IMR-90 (cell line): ENCODE results near the gene KNCN. TPM values are rescaled to one million over a fixed set of nuclear protein-coding genes. Genes with fewer than 3 reads are reported as not detected.

Experiments used
- ATAC-seq: fragments of 200-7000 bp; cut with Tn5 transposase; 2 replicates; pipeline ENCODE4 v1.9.1; 2020; ENCODE audit warnings: low read depth, mild to moderate bottlenecking, moderate library complexity
- BruUV-seq: library from RNA; stranded (reverse); fragments of 400-500 nt; replicated peaks from 2 replicates; lab custom pipeline; 2021; lab: Mats Ljungman, UMichigan
- CTCF ChIA-PET: fragments of 300-600 bp; formaldehyde crosslinking; extraction: SDS; loops from one replicate; lab custom pipeline; 2021; ENCODE audit warnings: antibody characterized with exemption; lab: Yijun Ruan, JAX
- POLR2A ChIA-PET: fragments of 300-600 bp; sonication (Branson Sonifier 250); formaldehyde crosslinking; loops from one replicate; lab custom pipeline; 2022; ENCODE audit warnings: antibody characterized with exemption; ENCODE audit not compliant: unreplicated experiment; lab: Charles Lee
- DNase-seq: peaks from one replicate; pipeline ENCODE4 v3.0.0; 2013
- H2AFZ ChIP-seq: replicated peaks from 2 replicates; pipeline ENCODE3; 2013; ENCODE audit warnings: low read length, mild to moderate bottlenecking; ENCODE audit not compliant: poor library complexity
- H2AK5ac ChIP-seq: 2 replicates; pipeline ENCODE4 v1.6.1; 2013; ENCODE audit warnings: low read depth, low read length, inconsistent platforms
- H2AK9ac ChIP-seq: replicated peaks from 2 replicates; pipeline ENCODE3; 2013; ENCODE audit warnings: mild to moderate bottlenecking, low read depth, low read length, moderate library complexity; ENCODE audit not compliant: poor library complexity
- H2BK120ac ChIP-seq: 2 replicates; pipeline ENCODE4 v1.6.1; 2013; ENCODE audit warnings: low read depth, low read length, inconsistent platforms
- H2BK15ac ChIP-seq: 3 replicates; pipeline ENCODE4 v1.6.1; 2013; ENCODE audit warnings: low read depth, low read length, inconsistent platforms
- H2BK20ac ChIP-seq: 2 replicates; pipeline ENCODE4 v1.6.1; 2013; ENCODE audit warnings: low read depth, mild to moderate bottlenecking, inconsistent platforms, low read length, moderate library complexity
- H2BK5ac ChIP-seq: 2 replicates; pipeline ENCODE4 v1.6.1; 2013; ENCODE audit warnings: mild to moderate bottlenecking, low read depth, low read length, inconsistent platforms; ENCODE audit not compliant: poor library complexity, severe bottlenecking
- H3K14ac ChIP-seq: replicated peaks from 2 replicates; pipeline ENCODE4 v1.6.1; 2013; ENCODE audit warnings: low read depth, low read length, inconsistent platforms
- H3K18ac ChIP-seq: 2 replicates; pipeline ENCODE4 v1.6.1; 2013; ENCODE audit warnings: low read depth, low read length, control low read depth
- H3K23ac ChIP-seq: 2 replicates; pipeline ENCODE4 v1.6.1; 2013; ENCODE audit warnings: low read depth, low read length, inconsistent platforms
- H3K27ac ChIP-seq: 2 replicates; pipeline ENCODE4 v1.5.1; 2013; ENCODE audit warnings: mild to moderate bottlenecking, control low read depth, low read length; ENCODE audit not compliant: insufficient read depth
- H3K27me3 ChIP-seq: 2 replicates; pipeline ENCODE4 v1.6.1; 2013; ENCODE audit warnings: low read length; ENCODE audit not compliant: control insufficient read depth, insufficient read depth
- H3K36me3 ChIP-seq: 2 replicates; pipeline ENCODE4 v1.6.1; 2013; ENCODE audit warnings: low read length, mixed read lengths; ENCODE audit not compliant: control insufficient read depth, insufficient read depth
- H3K4ac ChIP-seq: 2 replicates; pipeline ENCODE4 v1.6.1; 2013; ENCODE audit warnings: low read depth, low read length, inconsistent platforms
- H3K4me1 ChIP-seq: 2 replicates; pipeline ENCODE4 v1.6.1; 2013; ENCODE audit warnings: low read length, mixed read lengths; ENCODE audit not compliant: control insufficient read depth, insufficient read depth
- H3K4me2 ChIP-seq: 2 replicates; pipeline ENCODE4 v1.6.1; 2013; ENCODE audit warnings: low read depth, mild to moderate bottlenecking, control low read depth, low read length, moderate library complexity
- H3K4me3 ChIP-seq: 2 replicates; pipeline ENCODE4 v1.5.1; 2013; ENCODE audit warnings: low read depth, mild to moderate bottlenecking, control low read depth, low read length, moderate library complexity; ENCODE audit not compliant: insufficient read depth
- H3K56ac ChIP-seq: 2 replicates; pipeline ENCODE4 v1.6.1; 2013; ENCODE audit warnings: low read length, inconsistent platforms; ENCODE audit not compliant: insufficient read depth; ENCODE audit errors: extremely low read depth
- H3K79me1 ChIP-seq, 2 experiments: 2 replicates each; pipeline ENCODE4 v1.6.1; 2013; ENCODE audit warnings: low read length in 2 of 2, inconsistent platforms in 1 of 2, low read depth in 1 of 2
- H3K9ac ChIP-seq: 2 replicates; pipeline ENCODE4 v1.6.1; 2013; ENCODE audit warnings: low read depth, low read length, control low read depth
- H3K9me1 ChIP-seq: 2 replicates; pipeline ENCODE4 v1.6.1; 2013; ENCODE audit warnings: low read length, inconsistent platforms; ENCODE audit not compliant: insufficient read depth
- H3K9me3 ChIP-seq: 2 replicates; pipeline ENCODE4 v1.6.1; 2013; ENCODE audit warnings: low read length; ENCODE audit not compliant: control insufficient read depth, insufficient read depth
- H4K20me1 ChIP-seq: 2 replicates; pipeline ENCODE4 v1.6.1; 2013; ENCODE audit warnings: low read length, inconsistent platforms; ENCODE audit not compliant: insufficient read depth
- H4K5ac ChIP-seq: 2 replicates; pipeline ENCODE4 v1.6.1; 2013; ENCODE audit warnings: mild to moderate bottlenecking, low read depth, low read length, control low read depth
- H4K8ac ChIP-seq, 2 experiments: 2 replicates each; pipeline ENCODE4 v1.6.1; 2013; ENCODE audit warnings: low read depth in 2 of 2, low read length in 2 of 2, control low read depth in 1 of 2, inconsistent platforms in 1 of 2
- H4K91ac ChIP-seq: 2 replicates; pipeline ENCODE4 v1.6.1; 2013; ENCODE audit warnings: low read depth, low read length, inconsistent platforms; ENCODE audit not compliant: insufficient read depth
- CHD1 ChIP-seq: IDR thresholded peaks from 2 replicates; pipeline ENCODE4 v1.6.1; 2012; ENCODE audit warnings: low read depth, low read length, improper control_type of control experiment
- FOS ChIP-seq: fragments of 150-350 bp; IDR thresholded peaks from 2 replicates; pipeline ENCODE4 v1.6.1; 2016; ENCODE audit warnings: low read depth, low read length
- WGBS, 2 experiments: methylation state at CpG; one replicate each; pipeline versions ENCODE4 v1.1.5 to v1.1.7; 2013; ENCODE audit warnings: missing lambda C conversion rate in 2 of 2; ENCODE audit not compliant: insufficient read length in 1 of 2; ENCODE audit errors: extremely low coverage in 2 of 2; 5-methylcytosine and 5-hydroxymethylcytosine counted together
- dilution Hi-C: fragments of 300-500 bp; cut with HindIII; formaldehyde crosslinking; loops from one replicate; pipeline ENCODE4 v1.14.3; 2018; ENCODE audit warnings: low sequenced_read_pairs; ENCODE audit not compliant: unreplicated experiment
- in situ Hi-C: fragments of 300-500 bp; cut with MboI; formaldehyde crosslinking; loops from 3 replicates; pipeline ENCODE4 v1.14.3; 2019; ENCODE audit warnings: low sequenced_read_pairs, inconsistent platforms, mixed read lengths
- intact Hi-C: fragments of 100-400 bp; cut with micrococcal nuclease; formaldehyde crosslinking; loops from 2 replicates; pipeline ENCODE4 v1.10.0; 2022
- polyA plus RNA-seq, 3 experiments: library from polyadenylated mRNA; depleted of rRNA; stranded (reverse); fragments of >200 nt; gene quantifications; 2 replicates each; pipeline ENCODE4 v1.2.3, GENCODE V29; 2012; ENCODE audit warnings: low replicate concordance in 1 of 3
- total RNA-seq: library from RNA; depleted of rRNA; stranded (reverse); fragments of >200 nt; gene quantifications from 2 replicates; pipeline ENCODE4 v1.2.3, GENCODE V29; 2012

The KNCN gene
- total and polyA plus RNA-seq, 2 of the 4 experiments (the other 2 are of a cell fraction): not detected

DNA sequence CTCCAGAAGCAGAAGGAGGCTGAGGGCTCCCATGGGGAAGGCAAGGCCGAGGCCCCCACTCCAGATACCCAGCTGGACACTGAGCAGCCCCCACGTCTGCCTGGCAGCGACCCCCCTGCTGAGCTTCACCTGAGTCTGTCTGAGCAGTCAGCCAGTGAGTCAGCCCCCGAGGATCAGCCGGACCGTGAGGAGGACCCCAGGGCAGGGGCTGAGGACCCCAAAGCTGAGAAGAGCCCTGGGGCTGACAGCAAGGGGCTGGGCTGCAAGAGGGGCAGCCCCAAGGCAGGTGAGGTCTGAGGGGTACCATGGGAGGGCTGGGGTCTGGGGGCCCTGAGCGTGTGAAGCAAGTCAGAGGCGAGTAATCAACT, 40.5 kb downstream of the KNCN start:
- Histone ChIP-seq H3K9me1 (no peaks in the 10 kb centered on the region), H2BK15ac (no peak overlapping the region), H3K4me2 (no peak overlapping the region), H3K23ac (no peak overlapping the region), H3K36me3 (no peaks in the 10 kb centered on the region), H4K91ac (no peak overlapping the region), H2AK9ac (no peak overlapping the region), H2BK120ac (no peak overlapping the region), H3K27ac (no peak overlapping the region), H4K8ac (no peak overlapping the region), H3K9ac (no peak overlapping the region), H2BK5ac (no peak overlapping the region), H3K9me3 (no peaks in the 10 kb centered on the region), H3K56ac (no peak overlapping the region), H4K5ac (no peak overlapping the region), H2BK20ac (no peak overlapping the region), H2AK5ac (no peak overlapping the region), H3K4me1 (no peaks in the 10 kb centered on the region), H3K4ac (no peak overlapping the region), H3K14ac (no peak overlapping the region), H2AFZ (no peak overlapping the region), H3K79me1 (no peaks in the 10 kb centered on the region), H4K20me1 (no peaks in the 10 kb centered on the region), H3K18ac (no peak overlapping the region), H3K27me3 (peaks cover 39% of the 10 kb centered on the region), H3K4me3 (no peak overlapping the region)
- DNase-seq (no peak), ATAC-seq (no peak)
- CTCF ChIA-PET: no interaction called here
- intact Hi-C loops (no loop called here), in situ Hi-C loops (no loop called here), dilution Hi-C loops (no loop called here)
- BruUV-seq: no TSS peak
- no peak for TF ChIP-seq FOS
- no peak for TF ChIP-seq CHD1
- WGBS, 2 experiments: 66% methylated on average over 6 of the region's 8 CpGs; no CpG with 5 or more reads in 1 of the 2 experiments
- POLR2A ChIA-PET: no interaction called here
